ENCODE measurements around the gene CUL7.
"Not testable (repeated sequence)": the region's sequence is repeated elsewhere in the genome, so short reads cannot be mapped to it uniquely, and the experiment has no call there.

CUL7 gene

DNA sequence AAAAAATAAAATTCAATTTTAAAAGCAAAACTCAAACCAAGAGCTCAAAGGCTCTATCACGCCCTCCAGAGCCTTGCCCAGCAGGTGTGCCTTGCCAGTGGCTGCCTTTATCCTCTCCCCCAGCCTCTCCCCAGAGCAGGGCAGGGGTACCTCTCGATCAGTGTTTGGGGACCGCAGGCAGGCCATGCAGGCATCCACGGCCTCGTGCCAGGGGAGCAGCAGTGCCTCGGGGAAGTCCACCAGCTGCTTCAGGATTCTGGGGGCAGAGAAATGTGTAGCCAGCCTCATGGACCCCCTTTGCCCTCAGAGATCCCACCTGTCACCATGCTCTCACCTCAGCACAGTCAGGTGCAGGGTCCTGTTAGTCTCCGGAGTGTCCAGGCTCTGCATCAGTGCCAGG is 5.7 kb downstream of the CUL7 start:
- no peak overlapping the region for H3K27ac ChIP-seq (replicated peaks)
- no peaks in the 10 kb centered on the region for H3K27me3 ChIP-seq (ENCODE audit: insufficient read depth, poor library complexity, severe bottlenecking)
- no peak for DNase-seq (ENCODE audit: low read depth in 1 of 2, low spot score in 1 of 2)
- no peak for TF ChIP-seq CTCF (IDR thresholded peaks at IDR 0.05; ENCODE audit: insufficient read depth, low read length)
- TF ChIP-seq REST (IDR thresholded peaks at IDR 0.05; ENCODE audit: insufficient replicate concordance, low read depth), result no peak
- TF ChIP-seq SPI1 (IDR thresholded peaks at IDR 0.05; ENCODE audit: borderline replicate concordance, low read depth), result no peak
- TF ChIP-seq GABPA (IDR thresholded peaks at IDR 0.05; ENCODE audit: low read depth), result no peak
- TF ChIP-seq POLR2AphosphoS5 (IDR thresholded peaks at IDR 0.05; ENCODE audit: low read depth), result no peak
- H3K4me3 ChIP-seq (replicated peaks; ENCODE audit: insufficient read depth, low read length), result no peak overlapping the region

- H3K27ac ChIP-seq (replicated peaks), result no peak overlapping the region
- no peak for DNase-seq (ENCODE audit: low read depth in 1 of 2, low spot score in 1 of 2)
- no peak for TF ChIP-seq CTCF (IDR thresholded peaks at IDR 0.05; ENCODE audit: insufficient read depth, low read length)
- TF ChIP-seq GABPA (IDR thresholded peaks at IDR 0.05; ENCODE audit: low read depth), result no peak
- TF ChIP-seq REST (IDR thresholded peaks at IDR 0.05; ENCODE audit: insufficient replicate concordance, low read depth), result no peak
- no peak for TF ChIP-seq POLR2AphosphoS5 (IDR thresholded peaks at IDR 0.05; ENCODE audit: low read depth)
- TF ChIP-seq SPI1 (IDR thresholded peaks at IDR 0.05; ENCODE audit: borderline replicate concordance, low read depth), result no peak
- H3K4me3 ChIP-seq (replicated peaks; ENCODE audit: insufficient read depth, low read length), result no peak overlapping the region
- H3K27me3 ChIP-seq (ENCODE audit: insufficient read depth, poor library complexity, severe bottlenecking), result no peaks in the 10 kb centered on the region
These were observed 8.2 kb downstream of the CUL7 start for GRCh38 chr6:43045371-43045930.

DNA sequence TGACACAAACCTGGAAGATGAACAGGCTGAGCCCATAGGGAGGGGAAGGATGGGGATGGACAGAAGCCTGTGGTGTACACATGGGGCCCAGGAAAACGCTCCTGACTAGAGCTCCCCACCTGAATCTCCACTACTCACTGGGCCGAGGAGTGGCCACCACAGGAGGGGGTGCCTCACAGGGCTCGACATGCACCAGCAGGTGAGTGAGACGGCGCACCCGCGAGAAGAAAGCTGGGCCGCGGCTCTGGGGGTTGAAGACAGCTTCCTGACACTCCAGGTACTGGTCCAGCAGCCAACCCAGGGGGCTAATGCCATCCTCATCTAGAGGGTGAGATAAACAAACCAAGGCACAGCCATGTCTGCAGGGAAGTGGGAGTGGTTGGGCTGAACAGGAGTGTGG is 10.3 kb downstream of the CUL7 start:
- H3K4me3 ChIP-seq (replicated peaks; ENCODE audit: insufficient read depth, low read length), result no peak overlapping the region
- TF ChIP-seq SPI1 (IDR thresholded peaks at IDR 0.05; ENCODE audit: borderline replicate concordance, low read depth) (no peak), CTCF (IDR thresholded peaks at IDR 0.05; ENCODE audit: insufficient read depth, low read length) (no peak), GABPA (IDR thresholded peaks at IDR 0.05; ENCODE audit: low read depth) (no peak)
- no peaks in the 10 kb centered on the region for H3K27me3 ChIP-seq (ENCODE audit: insufficient read depth, poor library complexity, severe bottlenecking)
- no peak overlapping the region for H3K27ac ChIP-seq (replicated peaks)
- DNase-seq (ENCODE audit: low read depth in 1 of 2, low spot score in 1 of 2), result no peak

- H3K27me3 ChIP-seq (ENCODE audit: insufficient read depth, poor library complexity, severe bottlenecking); H3K4me3 ChIP-seq (replicated peaks; ENCODE audit: insufficient read depth, low read length); H3K27ac ChIP-seq (replicated peaks); DNase-seq (ENCODE audit: low read depth in 1 of 2, low spot score in 1 of 2): not testable (repeated sequence)
These were observed 12.2 kb downstream of the CUL7 start for GRCh38 chr6:43041475-43041874.

All from HL-60 (cell line).